GM19438 (cell line): ENCODE results near the gene ARMC7.
"Not testable (repeated sequence)": the region's sequence is repeated elsewhere in the genome, so short reads cannot be mapped to it uniquely, and the experiment has no call there.

ENCODE experiments used
- ATAC-seq: cut with Tn5 transposase; IDR thresholded peaks from one replicate; pipeline ENCODE4 v1.9.1; 2021; ENCODE audit warnings: low read depth; ENCODE audit not compliant: unreplicated experiment

The ARMC7 gene

GRCh38 chr17:75127936-75128335 is 18.2 kb downstream of the ARMC7 start:
- ATAC-seq, result not testable (repeated sequence)

- no peak for ATAC-seq
Measured at GRCh38 chr17:75128694-75129505, 19.1 kb downstream of the ARMC7 start.

- no peak for ATAC-seq
Measured at GRCh38 chr17:75129576-75129975, 19.8 kb downstream of the ARMC7 start.

GRCh38 chr17:75130059-75130631 is 20.4 kb downstream of the ARMC7 start:
- ATAC-seq, result no peak

- no peak for ATAC-seq
Measured at GRCh38 chr17:75130632-75131277, 21.0 kb downstream of the ARMC7 start.

GRCh38 chr17:75131278-75132017 is 21.7 kb downstream of the ARMC7 start, which contains the start of gene NT5C:
Gene NT5C (minus strand): TSS chr17:75131742. CDS start chr17:75131707, 35 bp downstream.
- peak; percentile 79 for ATAC-seq

GRCh38 chr17:75132018-75133000 is 22.5 kb downstream of the ARMC7 start:
- not testable (repeated sequence) for ATAC-seq

GRCh38 chr17:75133001-75133400 is 23.2 kb downstream of the ARMC7 start:
- no peak for ATAC-seq

GRCh38 chr17:75133607-75134347 is 24.0 kb downstream of the ARMC7 start:
- ATAC-seq, result not testable (repeated sequence)

GRCh38 chr17:75135452-75135851 is 25.7 kb downstream of the ARMC7 start:
- ATAC-seq, result no peak

GRCh38 chr17:75135946-75136345 is 26.2 kb downstream of the ARMC7 start:
- no peak for ATAC-seq

- not testable (repeated sequence) for ATAC-seq
Measured at GRCh38 chr17:75137762-75138161, 28.0 kb downstream of the ARMC7 start.

- ATAC-seq, result no peak
Measured at GRCh38 chr17:75138519-75138918, 28.8 kb downstream of the ARMC7 start.

- ATAC-seq, result no peak
Measured at GRCh38 chr17:75142236-75142971, 32.6 kb downstream of the ARMC7 start.

GRCh38 chr17:75144816-75145512 is 35.2 kb downstream of the ARMC7 start:
- ATAC-seq, result no peak

- no peak for ATAC-seq
Measured at GRCh38 chr17:75146592-75146991, 36.8 kb downstream of the ARMC7 start.

GRCh38 chr17:75147878-75148546 is 38.2 kb downstream of the ARMC7 start:
- no peak for ATAC-seq
